Kidney (tissue), 14 donors: ENCODE data around the gene EP400. TPM values are rescaled to one million over a fixed set of nuclear protein-coding genes. Genes with fewer than 3 reads are reported as not detected.

Source experiments
- DNase-seq, 5 donors: peaks; one replicate each; pipeline ENCODE4 v3.0.0-alpha.2; 2013 to 2020
- FAIRE-seq: peaks from 2 replicates; lab custom pipeline; 2012; peaks lifted over from hg19 to GRCh38; lab: Jason Lieb, UNC
- H3K27ac ChIP-seq, 2 donors: one replicate each; pipeline ENCODE4 v1.7.0; 2013; ENCODE audit warnings: low read depth in 2 of 2, low read length in 2 of 2, inconsistent platforms in 1 of 2
- H3K27me3 ChIP-seq: one replicate; pipeline ENCODE4 v1.7.1; 2013; ENCODE audit warnings: low read length, inconsistent platforms; ENCODE audit not compliant: control insufficient read depth, insufficient read depth
- H3K36me3 ChIP-seq, 3 donors: one replicate each; pipeline versions ENCODE4 v1.7.0 to v1.7.1; 2013; ENCODE audit warnings: low read length in 3 of 3, control low read depth in 1 of 3, inconsistent platforms in 1 of 3; ENCODE audit not compliant: insufficient read depth in 3 of 3, control insufficient read depth in 2 of 3
- H3K4me1 ChIP-seq, 3 donors: one replicate each; pipeline versions ENCODE4 v1.7.0 to v1.7.1; 2013; ENCODE audit warnings: low read length in 3 of 3, inconsistent platforms in 1 of 3, low read depth in 1 of 3; ENCODE audit not compliant: control insufficient read depth in 2 of 3, insufficient read depth in 2 of 3
- H3K4me3 ChIP-seq, 3 donors: one replicate each; pipeline versions ENCODE4 v1.7.0 to v1.8.1; 2013; ENCODE audit warnings: low read length in 3 of 3, control low read depth in 1 of 3, inconsistent platforms in 1 of 3
- H3K9ac ChIP-seq, 3 donors: one replicate each; pipeline versions ENCODE4 v1.7.0 to v1.7.1; 2013; ENCODE audit warnings: low read length in 3 of 3, control low read depth in 1 of 3, inconsistent platforms in 1 of 3
- H3K9me3 ChIP-seq, 3 donors: one replicate each; pipeline versions ENCODE4 v1.7.0 to v1.7.1; 2013; ENCODE audit warnings: low read length in 3 of 3, control low read depth in 1 of 3, inconsistent platforms in 1 of 3; ENCODE audit not compliant: control insufficient read depth in 2 of 3, insufficient read depth in 1 of 3
- intact Hi-C: fragments of 100-400 bp; cut with DNase I; formaldehyde crosslinking; loops from one replicate; pipeline ENCODE4 v1.11.1; 2022
- polyA plus RNA-seq: library from polyadenylated mRNA; stranded (reverse); fragments of 350-450 nt; fragmentation: Illumina TruSeq; extraction: RNeasy Lipid Tissue Mini Kit (QIAGEN cat#74804); gene quantifications from one replicate; pipeline ENCODE4 v1.2.3, GENCODE V29; 2014; ENCODE audit warnings: low read depth, low replicate concordance; ENCODE audit not compliant: insufficient read depth
- total RNA-seq: library from RNA; stranded (reverse); fragmentation: NEBNext Ultra II Directional; extraction: Animal tissue kit (Norgen Biotek cat#: 25700); gene quantifications from one replicate; pipeline ENCODE4 v1.2.1, GENCODE V29; 2021
- TF ChIP-seq, protein P1 (sequence below): IDR thresholded peaks from 3 replicates; pipeline ENCODE4 v1.5.1; 2012; ENCODE audit warnings: mild to moderate bottlenecking, moderate library complexity, borderline replicate concordance; ENCODE audit not compliant: insufficient read depth; ENCODE audit errors: extremely low read depth
- donor health status: control.
- donor health status: control.
- donor health status: control.
- donor health status: control.
- donor health status: control.
- donor health status: DM: yes; HTN: yes; CAD: no.
- donor health status: Normal renal cell carcinoma (clear cell type).

The EP400 gene
- total and polyA plus RNA-seq, 2 donors from 2014 or later = 7.5 to 44.7 TPM

DNA sequence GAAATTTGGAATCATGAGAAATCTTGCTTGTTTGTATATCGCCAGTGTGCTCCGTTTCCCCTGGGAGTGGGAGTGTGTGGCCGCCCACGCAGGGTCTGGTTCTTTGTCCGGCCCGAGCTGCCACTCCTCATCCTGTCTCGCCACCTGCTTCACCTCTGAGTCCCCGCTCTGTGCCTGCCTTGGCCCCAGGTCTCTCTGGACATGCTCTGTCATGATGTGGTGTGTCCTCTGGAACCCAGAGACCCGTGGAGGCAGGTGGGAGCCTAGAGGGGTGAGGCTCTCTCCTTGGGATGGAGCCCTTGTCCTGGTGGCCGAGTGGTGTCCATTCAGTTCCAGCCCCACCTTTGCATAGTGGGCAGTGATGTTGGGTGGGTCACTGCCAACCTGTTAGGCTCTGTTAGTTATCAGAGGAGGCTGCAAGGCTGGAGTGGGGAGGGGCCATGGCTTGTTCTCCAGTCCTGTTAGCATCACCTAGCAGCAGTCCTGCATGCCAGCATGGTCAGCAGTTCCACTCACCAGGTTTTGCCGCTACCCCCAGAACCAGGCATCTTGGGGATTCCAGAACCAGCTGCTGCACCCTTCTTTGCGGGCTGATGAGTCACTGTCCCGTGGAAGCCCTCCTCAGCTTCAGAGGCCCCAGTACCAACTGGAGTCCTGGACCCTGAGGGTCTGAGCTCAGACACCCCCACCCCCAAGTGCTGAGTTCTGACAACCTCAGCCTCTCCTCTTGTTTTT is 76.5 kb downstream of the EP400 start:
- Histone ChIP-seq H3K27me3 (no peaks in the 10 kb centered on the region), H3K9ac (no peak overlapping the region), H3K36me3 (peaks cover 3 to 69% (median 49%) of the 10 kb centered on the region in 3 donors), H3K27ac (no peak overlapping the region), H3K9me3 (no peaks in the 10 kb centered on the region), H3K4me3 (no peak overlapping the region), H3K4me1 (no peaks in the 10 kb centered on the region)
- no peak for DNase-seq
- TF ChIP-seq, protein P1, sequence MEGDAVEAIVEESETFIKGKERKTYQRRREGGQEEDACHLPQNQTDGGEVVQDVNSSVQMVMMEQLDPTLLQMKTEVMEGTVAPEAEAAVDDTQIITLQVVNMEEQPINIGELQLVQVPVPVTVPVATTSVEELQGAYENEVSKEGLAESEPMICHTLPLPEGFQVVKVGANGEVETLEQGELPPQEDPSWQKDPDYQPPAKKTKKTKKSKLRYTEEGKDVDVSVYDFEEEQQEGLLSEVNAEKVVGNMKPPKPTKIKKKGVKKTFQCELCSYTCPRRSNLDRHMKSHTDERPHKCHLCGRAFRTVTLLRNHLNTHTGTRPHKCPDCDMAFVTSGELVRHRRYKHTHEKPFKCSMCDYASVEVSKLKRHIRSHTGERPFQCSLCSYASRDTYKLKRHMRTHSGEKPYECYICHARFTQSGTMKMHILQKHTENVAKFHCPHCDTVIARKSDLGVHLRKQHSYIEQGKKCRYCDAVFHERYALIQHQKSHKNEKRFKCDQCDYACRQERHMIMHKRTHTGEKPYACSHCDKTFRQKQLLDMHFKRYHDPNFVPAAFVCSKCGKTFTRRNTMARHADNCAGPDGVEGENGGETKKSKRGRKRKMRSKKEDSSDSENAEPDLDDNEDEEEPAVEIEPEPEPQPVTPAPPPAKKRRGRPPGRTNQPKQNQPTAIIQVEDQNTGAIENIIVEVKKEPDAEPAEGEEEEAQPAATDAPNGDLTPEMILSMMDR = no peak
- intact Hi-C loops = no loop called here
- no peak for FAIRE-seq

DNA sequence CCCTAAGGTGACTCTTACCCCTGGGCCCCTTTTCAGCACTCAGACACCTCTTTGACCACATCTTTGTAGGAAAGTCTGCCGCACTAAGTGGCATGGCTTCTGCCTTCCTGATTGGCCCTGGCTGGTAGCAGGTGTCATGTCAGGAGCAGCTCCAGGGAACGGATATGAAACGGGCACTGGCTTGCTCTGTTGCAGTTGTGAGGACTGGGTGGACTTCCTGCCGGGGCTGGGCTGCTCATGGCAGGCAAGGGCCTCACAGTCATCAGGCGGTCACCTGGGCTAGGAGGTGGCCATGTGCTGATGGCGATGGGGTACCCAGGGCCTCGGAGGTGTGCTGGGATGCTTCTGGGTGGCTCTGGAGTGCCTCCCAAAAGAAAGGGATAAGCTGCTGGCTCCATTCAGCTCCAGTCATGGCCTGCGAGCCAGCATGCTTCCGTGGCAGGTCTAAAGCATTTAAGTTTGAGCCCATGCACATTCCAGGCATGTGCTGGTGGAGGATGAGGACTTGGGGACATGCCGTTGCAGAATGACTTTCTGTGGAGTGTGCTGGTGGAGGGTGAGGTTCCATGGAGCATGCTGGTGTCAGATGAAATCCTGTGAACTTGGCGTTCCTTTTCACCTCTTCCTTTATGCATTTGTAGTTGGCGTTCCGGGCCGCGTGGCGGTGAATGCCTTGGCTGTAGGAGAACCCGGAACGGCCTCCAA is 77.2 kb downstream of the EP400 start:
- Histone ChIP-seq H3K9me3 (no peaks in the 10 kb centered on the region), H3K4me1 (no peaks in the 10 kb centered on the region), H3K9ac (no peak overlapping the region), H3K27me3 (no peaks in the 10 kb centered on the region), H3K27ac (no peak overlapping the region), H3K36me3 (peaks cover 3 to 66% (median 50%) of the 10 kb centered on the region in 3 donors), H3K4me3 (no peak overlapping the region)
- intact Hi-C loops = no loop called here
- FAIRE-seq = no peak
- no peak for DNase-seq
- TF ChIP-seq, protein P1 = no peak

DNA sequence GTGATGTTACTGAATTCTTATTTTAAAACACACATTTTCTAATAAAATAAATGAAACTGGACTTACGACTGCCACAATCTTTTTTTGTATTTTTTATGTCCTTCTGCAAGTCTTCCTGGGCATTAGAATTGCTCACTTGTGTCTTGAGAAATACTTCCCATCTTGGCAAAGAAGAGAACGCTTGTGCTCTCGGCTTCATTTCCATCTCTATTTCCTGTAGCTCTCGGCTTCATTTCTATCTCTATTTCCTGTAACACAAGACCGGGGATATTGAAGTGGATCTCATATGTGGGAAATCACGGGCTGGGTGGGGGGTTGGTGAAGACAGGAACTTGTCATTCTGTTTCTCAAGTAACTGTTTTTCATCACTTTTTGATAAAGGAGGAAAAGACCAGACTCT is 77.9 kb downstream of the EP400 start:
- peaks cover 3 to 66% (median 50%) of the 10 kb centered on the region in 3 donors for H3K36me3 ChIP-seq
- H3K27me3 ChIP-seq = no peaks in the 10 kb centered on the region
- TF ChIP-seq, protein P1 = no peak
- no peaks in the 10 kb centered on the region for H3K9me3 ChIP-seq
- no peak overlapping the region for H3K27ac ChIP-seq
- FAIRE-seq (no peak), DNase-seq (no peak)
- intact Hi-C loops = no loop called here
- no peak overlapping the region for H3K9ac ChIP-seq
- H3K4me1 ChIP-seq = no peaks in the 10 kb centered on the region
- no peak overlapping the region for H3K4me3 ChIP-seq
